Occipital lobe (tissue), 2 donors: ENCODE measurements around the gene SRPX2. TPM values are rescaled to one million over a fixed set of nuclear protein-coding genes. Genes with fewer than 3 reads are reported as not detected.
"Not testable (repeated sequence)": the region's sequence is repeated elsewhere in the genome, so short reads cannot be mapped to it uniquely, and the experiment has no call there.

Source experiments
- DNase-seq: peaks from one replicate; lab custom pipeline; 2025; lab: John Stamatoyannopoulos, UW
- total RNA-seq: library from RNA; depleted of rRNA; stranded (reverse); fragments of >200 nt; gene quantifications from one replicate; pipeline ENCODE4 v1.2.3, GENCODE V29; 2014

SRPX2 gene
- total RNA-seq, 1 donor from 2014 or later = 1.2 TPM

DNA sequence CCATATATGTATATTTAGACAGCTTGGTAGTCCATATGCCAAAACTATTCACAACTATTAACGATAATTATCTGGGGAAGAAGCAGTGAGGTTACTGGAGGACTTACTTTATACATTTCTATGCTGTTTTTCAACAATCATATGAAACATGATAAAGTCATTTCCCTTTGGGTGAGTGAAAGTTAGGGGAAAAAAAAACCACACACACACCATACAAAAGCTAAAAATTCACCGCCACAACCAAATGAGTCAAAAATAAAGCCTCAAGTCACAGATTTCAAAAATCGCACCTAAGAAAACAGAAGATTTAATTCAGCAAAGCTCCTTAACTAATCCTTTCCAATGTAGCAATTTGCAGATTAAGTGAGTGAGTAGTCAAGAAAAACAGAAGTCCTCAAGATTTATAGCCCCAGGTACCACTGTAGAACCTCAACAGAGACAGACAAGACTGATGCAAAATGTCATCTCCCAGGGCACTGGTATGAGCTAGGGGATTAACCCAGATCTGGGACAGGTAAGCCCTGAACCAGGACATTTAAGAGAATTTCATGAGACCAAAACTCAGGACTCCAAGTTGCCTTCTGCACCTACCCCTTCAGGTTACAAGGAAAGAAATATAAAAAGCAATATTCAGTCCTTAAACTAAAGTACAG lies 52.8 kb downstream of the SRPX2 start:
- no peak for DNase-seq

GRCh38 chrX:100698551-100698950 lies 54.6 kb downstream of the SRPX2 start:
- DNase-seq = no peak

GRCh38 chrX:100700809-100701208 lies 56.8 kb downstream of the SRPX2 start:
- no peak for DNase-seq

DNA sequence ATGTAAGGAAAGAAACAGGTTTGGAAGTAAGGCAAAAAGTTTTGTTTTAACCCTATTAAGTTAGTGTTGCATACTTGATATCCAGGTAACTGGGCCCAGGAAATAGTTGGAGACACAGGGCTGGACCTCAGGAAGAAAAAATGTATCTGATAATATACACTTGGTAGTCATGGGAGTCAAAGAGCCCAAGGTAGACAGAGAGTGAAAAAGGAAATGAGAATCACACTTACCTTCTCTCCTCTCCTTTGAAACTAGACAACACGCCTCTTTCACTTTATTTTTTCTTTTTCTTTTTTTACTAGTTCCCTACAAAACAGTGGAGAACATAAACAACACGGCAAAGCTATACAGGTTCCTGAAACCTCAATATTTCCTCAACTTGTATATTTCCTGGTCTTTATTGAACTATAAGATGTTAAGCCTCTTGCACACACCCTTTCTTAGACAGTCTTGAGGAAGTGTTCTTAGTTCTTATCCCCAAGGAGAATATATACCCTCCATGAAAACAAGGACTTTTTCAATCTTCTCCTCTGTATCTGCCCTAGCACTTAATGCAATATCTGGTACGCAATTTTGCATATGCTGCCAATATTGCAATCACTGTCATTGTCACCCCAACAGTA lies 60.7 kb downstream of the SRPX2 start:
- DNase-seq = no peak

DNA sequence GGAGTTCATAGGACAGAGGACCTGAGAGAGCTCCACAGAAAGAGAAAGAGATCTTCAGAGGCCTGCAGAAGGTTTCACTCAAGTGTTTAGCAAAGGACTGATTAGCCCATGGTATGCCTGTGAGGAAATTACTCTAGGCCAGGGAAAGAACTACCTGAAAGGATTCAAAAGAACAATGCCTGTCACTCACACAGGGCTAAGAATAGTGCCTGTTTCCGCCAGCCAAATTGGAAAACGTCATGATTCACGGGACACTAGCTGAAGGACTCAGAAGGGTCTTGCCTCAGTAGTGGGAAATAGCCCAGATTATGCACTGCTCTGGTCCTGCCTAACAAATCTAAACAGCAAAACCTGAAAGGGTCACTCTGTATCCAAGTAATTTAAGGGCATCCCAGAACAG lies 66.8 kb downstream of the SRPX2 start:
- no peak for DNase-seq

DNA sequence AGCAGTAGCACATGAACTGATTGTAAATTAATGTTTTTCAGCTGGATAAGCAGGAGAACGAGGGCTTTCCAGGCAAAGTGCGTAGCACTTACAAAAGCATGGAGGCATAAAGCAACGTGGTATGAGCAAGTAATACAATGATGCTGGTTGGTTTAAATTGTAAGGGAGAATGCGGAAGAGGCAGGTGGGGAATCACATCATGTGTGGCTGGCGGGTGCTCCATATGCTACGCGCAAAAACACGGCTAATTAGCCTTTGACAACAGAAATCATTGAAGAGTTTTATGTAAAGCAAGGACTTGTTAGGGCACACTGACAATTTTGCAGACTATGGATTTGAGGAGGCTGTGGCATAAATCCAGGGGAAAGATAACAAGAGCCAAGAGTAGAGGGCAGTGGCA lies 73.4 kb downstream of the SRPX2 start:
- no peak for DNase-seq

GRCh38 chrX:100719139-100719538 lies 75.1 kb downstream of the SRPX2 start:
- no peak for DNase-seq

GRCh38 chrX:100720301-100720700 lies 76.3 kb downstream of the SRPX2 start:
- DNase-seq = no peak

DNA sequence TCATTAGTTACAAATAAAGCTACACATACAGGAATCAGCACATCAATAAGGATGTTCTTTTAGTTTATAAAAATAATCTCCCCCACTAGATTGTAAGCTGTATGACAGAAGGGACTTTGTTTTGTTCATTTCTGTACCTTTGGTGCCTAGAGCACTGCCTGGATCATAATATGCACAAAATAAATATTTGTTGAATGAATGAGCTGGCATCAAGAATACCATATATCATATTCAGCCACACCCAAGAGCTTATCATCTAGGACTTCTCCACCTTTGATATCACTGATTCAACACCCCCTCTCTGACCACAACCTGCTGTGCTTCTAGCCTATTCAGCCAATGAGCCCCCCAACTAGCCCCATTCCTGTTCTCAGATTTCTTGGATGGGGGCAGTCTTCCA lies 77.3 kb downstream of the SRPX2 start:
- DNase-seq = no peak

DNA sequence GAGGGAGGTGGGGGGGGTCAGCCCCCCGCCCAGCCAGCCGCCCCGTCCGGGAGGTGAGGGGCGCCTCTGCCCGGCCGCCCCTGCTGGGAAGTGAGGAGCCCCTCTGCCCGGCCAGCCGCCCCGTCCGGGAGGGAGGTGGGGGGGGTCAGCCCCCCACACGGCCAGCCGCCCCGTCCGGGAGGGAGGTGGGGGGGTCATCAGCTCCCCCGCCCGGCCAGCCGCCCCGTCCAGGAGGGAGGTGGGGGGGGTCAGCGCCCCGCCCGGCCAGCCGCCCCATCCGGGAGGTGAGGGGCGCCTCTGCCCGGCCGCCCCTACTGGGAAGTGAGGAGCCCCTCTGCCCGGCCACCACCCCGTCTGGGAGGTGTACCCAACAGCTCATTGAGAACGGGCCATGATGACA lies 80.0 kb downstream of the SRPX2 start:
- DNase-seq = not testable (repeated sequence)

Other genes starting within 250 kb of the SRPX2 start
- gene PCDH19, start 233.9 kb upstream of the SRPX2 start, total RNA-seq = 25.7 TPM
- not detected for gene TNMD, start 59.3 kb upstream of the SRPX2 start, total RNA-seq
- 32.1 TPM for gene TSPAN6, start 7.4 kb upstream of the SRPX2 start, total RNA-seq
- 2.3 TPM for gene SYTL4, start 87.9 kb downstream of the SRPX2 start, total RNA-seq
- gene CSTF2, start 176.2 kb downstream of the SRPX2 start, total RNA-seq = 14.5 TPM
- gene NOX1, start 230.2 kb downstream of the SRPX2 start, total RNA-seq = not detected